GM19238 (cell line): ENCODE data around the gene RHOF.

Experiments used
- DNase-seq: peaks from one replicate; pipeline ENCODE4 v3.0.0; 2011; ENCODE audit warnings: low spot score; ENCODE audit not compliant: insufficient read length

Gene RHOF

GRCh38 chr12:121793440-121793837 lies at the start of gene RHOF:
Gene RHOF, minus strand, starts transcription at chr12:121793688. Its CDS starts 55 bp downstream, at chr12:121793633.
- DNase-seq: peak; percentile 54

DNA sequence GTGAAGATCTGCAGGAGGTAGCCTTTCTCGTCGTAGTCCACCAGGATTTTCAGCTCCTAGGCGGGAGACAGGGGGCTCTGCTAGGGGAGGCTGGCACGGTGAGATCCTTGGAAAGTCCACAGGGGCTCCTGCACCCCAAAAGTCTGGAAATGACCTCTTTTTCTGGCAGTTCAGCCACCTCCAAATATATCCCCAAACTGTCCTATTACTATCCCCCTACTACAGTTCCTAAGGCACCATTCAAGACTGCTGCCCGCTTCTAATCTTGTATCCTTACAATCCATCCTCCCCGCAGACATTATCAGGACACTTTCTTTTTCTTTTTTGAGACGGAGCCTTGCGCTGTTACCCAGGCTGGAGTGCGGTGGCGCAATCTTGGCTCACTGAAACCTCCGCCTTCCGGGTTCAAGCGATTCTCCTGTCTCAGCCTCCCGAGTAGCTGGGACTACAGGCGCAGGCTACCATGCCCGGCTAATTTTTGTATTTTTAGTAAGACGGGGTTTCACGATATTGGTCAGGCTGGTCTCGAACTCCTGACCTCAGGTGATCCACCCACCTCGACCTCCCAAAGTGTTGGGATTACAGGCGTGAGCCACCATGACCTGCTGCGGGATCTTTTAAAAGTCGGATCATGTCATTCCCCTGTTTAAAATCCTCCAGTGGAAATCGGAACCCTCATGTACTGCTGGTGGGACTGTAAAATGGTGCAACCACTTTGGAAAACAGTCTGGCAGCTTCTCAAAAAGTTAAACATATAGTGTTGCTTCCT lies 46.7 kb upstream of the RHOF start:
- DNase-seq: no peak

- peak; percentile 99 for DNase-seq
Observed at GRCh38 chr12:121839106-121839992, 45.9 kb upstream of the RHOF start.

DNA sequence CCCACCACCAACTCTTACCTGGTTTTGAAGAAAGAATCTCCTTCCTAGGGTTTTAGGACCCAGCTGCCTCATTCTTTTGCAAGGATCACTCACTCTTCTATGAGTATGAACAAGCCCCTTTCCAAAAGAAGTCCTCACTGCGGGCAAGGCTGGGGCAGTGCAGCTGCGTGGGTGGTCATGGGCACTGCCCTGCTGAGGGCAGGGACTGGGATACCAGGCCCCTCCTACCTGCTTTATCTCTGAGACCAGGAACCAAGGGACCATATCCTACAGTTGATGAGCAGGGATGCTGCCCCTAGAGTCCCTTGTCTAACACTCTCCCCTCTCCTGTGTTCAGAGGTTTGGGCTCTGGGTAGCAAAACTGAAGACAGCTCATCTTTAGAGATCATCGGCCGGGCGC lies 44.6 kb upstream of the RHOF start:
- no peak for DNase-seq

GRCh38 chr12:121837680-121838079 lies 44.2 kb upstream of the RHOF start:
- no peak for DNase-seq

GRCh38 chr12:121831571-121832245 lies 38.2 kb upstream of the RHOF start:
- no peak for DNase-seq

DNA sequence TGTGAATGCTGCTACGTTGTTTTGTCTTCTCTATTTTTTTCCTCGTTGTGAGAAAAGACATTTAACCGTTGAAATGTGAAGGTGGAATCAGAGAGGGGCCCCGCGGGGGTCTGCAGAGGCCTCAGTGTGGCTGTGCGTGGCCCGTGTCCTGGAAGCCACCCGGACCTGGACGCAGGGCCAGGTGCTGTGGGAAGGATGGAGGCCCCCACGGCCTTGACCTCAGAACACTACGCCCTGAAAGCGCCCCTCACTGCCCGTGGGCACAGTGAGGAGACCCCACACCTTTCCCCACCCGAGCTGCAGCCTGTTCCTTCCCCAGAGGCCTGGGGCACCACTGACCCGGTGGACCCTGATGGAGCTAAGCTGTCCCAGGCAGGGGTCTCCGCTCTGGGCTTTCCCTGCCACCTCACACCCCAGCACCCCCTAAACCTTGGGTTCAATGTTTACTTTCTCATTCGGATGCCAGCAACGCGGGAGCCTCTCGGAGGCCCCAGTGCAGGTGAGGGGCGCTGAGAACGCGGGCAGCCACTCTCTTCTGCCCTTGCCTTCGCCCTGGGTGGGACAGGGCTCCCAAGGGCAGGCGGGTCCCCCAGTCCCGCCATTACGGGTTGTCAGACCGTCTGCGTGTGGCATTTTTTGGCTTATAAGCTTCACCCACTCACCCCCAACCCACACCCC lies 37.2 kb upstream of the RHOF start:
- DNase-seq: no peak

- DNase-seq: no peak
Observed at GRCh38 chr12:121830134-121830533, 36.6 kb upstream of the RHOF start.

DNA sequence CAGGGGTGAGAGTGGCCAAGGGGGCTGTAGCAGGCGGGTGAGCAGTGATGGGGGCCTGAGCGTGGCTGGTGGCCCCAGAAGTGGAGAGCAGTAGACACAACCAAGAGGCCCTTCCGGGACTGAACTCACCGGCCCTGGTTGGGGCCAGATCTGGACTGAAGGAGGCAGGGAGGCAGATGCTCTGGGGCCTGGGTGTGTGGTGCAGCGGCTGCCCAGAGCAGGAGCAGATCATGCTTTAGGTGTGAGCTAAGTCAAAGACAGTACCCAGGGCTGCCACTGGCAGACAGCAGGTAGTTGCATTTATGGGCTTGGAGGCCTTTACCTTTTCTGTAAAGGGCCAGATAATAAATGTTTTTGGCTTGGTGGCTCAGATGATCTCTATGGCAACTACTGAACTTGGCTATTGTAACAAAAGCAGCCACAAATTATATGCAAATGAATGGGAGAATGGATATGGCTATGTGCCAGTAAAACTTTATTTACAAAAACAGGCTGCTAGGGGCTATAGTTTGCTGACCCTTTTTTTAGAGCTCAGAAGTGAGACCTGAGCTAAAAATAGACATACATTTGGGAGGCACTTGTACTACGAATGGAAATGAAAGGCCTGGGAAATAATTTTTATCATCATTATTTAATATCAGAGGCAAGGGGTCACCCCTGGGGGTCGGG lies 35.9 kb upstream of the RHOF start:
- DNase-seq: no peak

DNA sequence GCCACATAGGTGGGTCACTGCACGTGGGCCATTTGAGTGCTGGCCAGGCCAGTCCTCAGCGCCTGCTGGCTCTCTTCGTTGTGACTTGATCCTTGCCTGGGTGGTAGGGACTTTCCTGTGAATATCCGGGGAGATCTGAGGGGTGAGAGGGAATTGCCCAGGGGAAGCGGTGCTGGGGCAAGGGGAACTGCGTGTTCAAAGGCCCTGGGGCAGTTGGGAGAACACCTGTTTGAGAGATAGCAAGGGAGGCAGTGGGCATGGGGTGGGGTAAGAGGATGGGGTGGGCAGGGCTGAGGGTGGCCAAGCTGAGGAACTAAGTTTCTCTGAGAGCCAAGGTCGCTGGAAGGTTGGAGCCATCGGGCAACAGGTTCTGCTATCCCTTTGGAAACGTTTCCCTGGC lies 35.3 kb upstream of the RHOF start:
- no peak for DNase-seq

DNA sequence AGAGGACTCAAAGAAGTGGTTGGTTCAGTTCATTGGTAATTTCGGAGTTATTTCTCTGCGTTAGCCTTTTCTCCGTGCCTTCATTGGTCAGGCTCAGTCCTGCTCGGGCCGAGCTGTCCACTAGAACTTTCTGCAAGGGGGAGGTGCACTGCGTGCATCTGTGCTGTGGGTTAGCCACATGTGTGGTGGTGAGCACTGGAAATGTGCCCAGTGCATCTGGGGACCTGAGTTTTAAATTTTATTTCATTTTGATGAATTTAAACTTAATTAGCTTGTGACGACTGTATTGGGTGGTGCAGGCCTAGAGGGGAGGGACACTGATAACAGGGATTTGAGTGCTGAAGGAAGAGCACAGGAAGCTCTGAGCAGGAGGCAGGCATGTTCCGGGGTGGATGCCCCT lies 34.8 kb upstream of the RHOF start:
- no peak for DNase-seq

GRCh38 chr12:121827351-121828099 lies 34.0 kb upstream of the RHOF start:
- DNase-seq: no peak

- no peak for DNase-seq
Observed at GRCh38 chr12:121826318-121827150, 33.0 kb upstream of the RHOF start.

DNA sequence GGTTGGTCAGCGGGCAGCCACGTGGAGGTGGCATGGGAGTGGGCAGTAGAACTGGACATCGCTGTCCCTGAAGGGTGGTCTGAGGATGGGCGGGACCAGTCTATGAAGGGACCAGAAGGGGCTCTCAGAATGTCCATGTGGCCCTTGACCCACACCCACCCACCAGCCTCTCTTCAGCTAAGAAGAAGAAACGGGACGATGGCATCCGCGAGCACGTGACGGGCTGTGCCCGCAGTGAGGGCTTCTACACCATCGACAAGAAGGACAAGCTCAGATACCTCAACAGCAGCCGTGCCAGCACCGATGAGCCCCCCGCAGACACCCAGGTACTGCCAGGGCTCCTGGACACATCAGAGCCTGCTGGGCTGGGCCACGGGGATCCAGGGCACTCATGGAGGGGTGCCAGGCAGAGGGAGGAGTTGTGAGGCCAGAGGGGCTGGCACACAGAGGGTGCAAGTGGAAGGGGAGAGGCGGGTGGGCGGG lies 31.6 kb upstream of the RHOF start:
- no peak for DNase-seq

GRCh38 chr12:121823727-121824115 lies 30.2 kb upstream of the RHOF start:
- no peak for DNase-seq

GRCh38 chr12:121823101-121823726 lies 29.7 kb upstream of the RHOF start:
- no peak for DNase-seq

DNA sequence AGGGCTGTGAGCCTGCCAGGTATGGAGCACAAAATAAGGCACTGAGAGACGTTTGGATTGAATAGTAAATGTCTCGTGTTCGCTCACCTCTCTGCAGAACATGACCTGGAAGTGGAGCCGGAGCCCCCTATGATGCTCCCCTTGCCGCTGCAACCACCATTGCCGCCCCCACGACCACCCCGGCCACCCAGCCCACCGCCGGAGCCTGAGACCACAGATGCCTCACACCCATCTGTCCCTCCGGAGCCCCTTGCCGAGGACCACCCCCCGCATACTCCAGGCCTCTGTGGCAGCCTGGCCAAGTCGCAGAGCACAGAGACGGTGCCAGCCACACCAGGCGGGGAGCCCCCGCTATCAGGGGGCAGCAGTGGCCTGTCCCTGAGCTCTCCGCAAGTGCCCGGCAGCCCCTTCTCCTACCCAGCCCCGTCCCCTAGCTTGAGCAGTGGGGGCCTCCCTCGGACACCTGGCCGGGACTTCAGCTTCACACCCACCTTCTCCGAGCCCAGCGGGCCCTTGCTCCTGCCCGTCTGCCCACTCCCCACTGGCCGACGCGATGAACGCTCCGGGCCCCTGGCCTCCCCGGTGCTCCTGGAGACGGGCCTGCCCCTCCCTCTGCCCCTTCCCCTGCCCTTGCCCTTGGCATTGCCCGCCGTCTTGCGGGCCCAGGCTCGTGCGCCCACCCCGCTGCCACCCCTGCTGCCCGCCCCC lies 29.1 kb upstream of the RHOF start:
- DNase-seq: no peak

DNA sequence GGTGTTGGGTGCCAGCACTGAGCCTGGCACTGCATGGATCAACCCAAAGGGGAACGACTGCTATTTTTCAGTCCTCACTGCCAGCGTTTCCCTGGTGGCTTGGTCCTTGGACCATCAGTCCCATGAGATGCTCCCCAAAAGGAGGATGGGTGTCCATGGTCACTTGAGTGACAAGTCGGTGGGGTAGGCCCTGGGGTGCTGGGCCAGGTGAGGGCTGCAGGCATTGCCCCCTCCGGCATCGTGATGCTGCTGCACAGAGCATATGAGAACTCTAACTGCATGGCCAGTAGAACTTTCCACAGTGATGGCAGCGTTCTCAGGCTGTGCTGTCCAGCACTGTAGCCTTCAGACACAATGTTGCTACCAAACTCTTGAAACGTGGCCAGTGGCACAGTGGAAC lies 26.6 kb upstream of the RHOF start:
- no peak for DNase-seq
